Caco-2 (cell line): ENCODE results near the gene SLC35F1. TPM values are rescaled to one million over a fixed set of nuclear protein-coding genes. Genes with fewer than 3 reads are reported as not detected.

ENCODE experiments used
- BruUV-seq: library from RNA; stranded (reverse); fragments of 400-500 nt; replicated peaks from 2 replicates; lab custom pipeline; 2021; lab: Mats Ljungman, UMichigan
- CTCF ChIA-PET: fragments of 300-600 bp; sonication (Branson Sonifier 250); formaldehyde crosslinking; loops from one replicate; lab custom pipeline; 2022; ENCODE audit warnings: antibody characterized with exemption; lab: Charles Lee
- POLR2A ChIA-PET: fragments of 300-600 bp; sonication (Branson Sonifier 250); formaldehyde crosslinking; loops from one replicate; lab custom pipeline; 2022; ENCODE audit warnings: antibody characterized with exemption; lab: Charles Lee
- DNase-seq, 2 experiments: peaks; one replicate each; pipeline versions ENCODE4 v3.0.0 to v3.0.0-alpha.2; 2020 to 2022
- H3K27me3 ChIP-seq: replicated peaks from 2 replicates; pipeline ENCODE4 v1.6.0; 2011; ENCODE audit warnings: low read length; ENCODE audit not compliant: control insufficient read depth, insufficient read depth
- H3K36me3 ChIP-seq: 2 replicates; pipeline ENCODE4 v1.5.1; 2011; ENCODE audit warnings: low read length; ENCODE audit not compliant: control insufficient read depth, insufficient read depth
- H3K4me1 ChIP-seq: fragments of 250-450 bp; sonication (Bioruptor Pico); 2 replicates; pipeline ENCODE4 v1.5.1; 2020; ENCODE audit warnings: mild to moderate bottlenecking
- H3K4me3 ChIP-seq: 2 replicates; pipeline ENCODE4 v1.5.1; 2011; ENCODE audit warnings: low read depth, mild to moderate bottlenecking, control low read depth, low read length
- H3K9me3 ChIP-seq: fragments of 250-450 bp; sonication (Bioruptor Pico); 2 replicates; pipeline ENCODE4 v1.5.1; 2020; ENCODE audit warnings: mild to moderate bottlenecking, moderate library complexity
- H3K27ac Mint-ChIP-seq: one replicate; pipeline ENCODE4 v1.8.0; 2022; ENCODE audit warnings: mixed read lengths; ENCODE audit not compliant: unreplicated experiment
- H3K27me3 Mint-ChIP-seq: one replicate; pipeline ENCODE4 v1.8.0; 2022; ENCODE audit warnings: mixed read lengths; ENCODE audit not compliant: insufficient read depth, unreplicated experiment
- H3K36me3 Mint-ChIP-seq: one replicate; pipeline ENCODE4 v1.8.0; 2022; ENCODE audit warnings: mild to moderate bottlenecking, mixed read lengths; ENCODE audit not compliant: insufficient read depth, unreplicated experiment
- H3K4me1 Mint-ChIP-seq: one replicate; pipeline ENCODE4 v1.8.0; 2022; ENCODE audit warnings: low read depth, mixed read lengths; ENCODE audit not compliant: unreplicated experiment
- H3K4me3 Mint-ChIP-seq: one replicate; pipeline ENCODE4 v1.8.0; 2022; ENCODE audit warnings: mild to moderate bottlenecking, moderate library complexity, mixed read lengths; ENCODE audit not compliant: unreplicated experiment
- H3K9me3 Mint-ChIP-seq: one replicate; pipeline ENCODE4 v1.8.0; 2022; ENCODE audit warnings: mixed read lengths; ENCODE audit not compliant: unreplicated experiment
- intact Hi-C: fragments of 100-400 bp; cut with micrococcal nuclease; formaldehyde crosslinking; loops from one replicate; pipeline ENCODE4 v1.10.0; 2022; ENCODE audit not compliant: unreplicated experiment
- total RNA-seq: library from RNA; stranded (reverse); gene quantifications from 2 replicates; pipeline ENCODE4 v1.2.3, GENCODE V29; 2022
- TF ChIP-seq, protein P1 (sequence below), 2 experiments: fragments of 200-600 bp in 1 of 2; IDR thresholded peaks; 1 replicate in 1 of 2; 2 replicates in 1 of 2; pipeline versions ENCODE4 v1.5.1 to v1.8.0; 2011 to 2022; ENCODE audit warnings: antibody characterized with exemption in 1 of 2, control low read depth in 1 of 2, inconsistent platforms in 1 of 2, low read depth in 1 of 2, low read length in 1 of 2, mild to moderate bottlenecking in 1 of 2, moderate library complexity in 1 of 2; ENCODE audit not compliant: insufficient read depth in 1 of 2, severe bottlenecking in 1 of 2, unreplicated experiment in 1 of 2

Gene SLC35F1
- total RNA-seq, 1 experiment from 2014 or later, result not detected

GRCh38 chr6:117890172-117890571 lies 16.9 kb upstream of the SLC35F1 start:
- ChIA-PET POLR2A (no interaction called here), CTCF (no interaction called here)
- TF ChIP-seq, protein P1, sequence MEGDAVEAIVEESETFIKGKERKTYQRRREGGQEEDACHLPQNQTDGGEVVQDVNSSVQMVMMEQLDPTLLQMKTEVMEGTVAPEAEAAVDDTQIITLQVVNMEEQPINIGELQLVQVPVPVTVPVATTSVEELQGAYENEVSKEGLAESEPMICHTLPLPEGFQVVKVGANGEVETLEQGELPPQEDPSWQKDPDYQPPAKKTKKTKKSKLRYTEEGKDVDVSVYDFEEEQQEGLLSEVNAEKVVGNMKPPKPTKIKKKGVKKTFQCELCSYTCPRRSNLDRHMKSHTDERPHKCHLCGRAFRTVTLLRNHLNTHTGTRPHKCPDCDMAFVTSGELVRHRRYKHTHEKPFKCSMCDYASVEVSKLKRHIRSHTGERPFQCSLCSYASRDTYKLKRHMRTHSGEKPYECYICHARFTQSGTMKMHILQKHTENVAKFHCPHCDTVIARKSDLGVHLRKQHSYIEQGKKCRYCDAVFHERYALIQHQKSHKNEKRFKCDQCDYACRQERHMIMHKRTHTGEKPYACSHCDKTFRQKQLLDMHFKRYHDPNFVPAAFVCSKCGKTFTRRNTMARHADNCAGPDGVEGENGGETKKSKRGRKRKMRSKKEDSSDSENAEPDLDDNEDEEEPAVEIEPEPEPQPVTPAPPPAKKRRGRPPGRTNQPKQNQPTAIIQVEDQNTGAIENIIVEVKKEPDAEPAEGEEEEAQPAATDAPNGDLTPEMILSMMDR (IDR thresholded peaks at IDR 0.05; ENCODE audit: insufficient read depth in 1 of 2, low read depth in 1 of 2, low read length in 1 of 2, severe bottlenecking in 1 of 2, unreplicated experiment in 1 of 2), result no peak
- Mint-ChIP-seq H3K9me3 (no peaks in the 10 kb centered on the region), H3K36me3 (no peaks in the 10 kb centered on the region), H3K27ac (no peak overlapping the region), H3K27me3 (peaks cover 3% of the 10 kb centered on the region), H3K4me1 (no peaks in the 10 kb centered on the region), H3K4me3 (no peak overlapping the region)
- BruUV-seq, result no TSS peak
- intact Hi-C loops, result no loop called here
- Histone ChIP-seq H3K4me3 (no peak overlapping the region), H3K27me3 (no peaks in the 10 kb centered on the region), H3K4me1 (no peaks in the 10 kb centered on the region), H3K9me3 (no peaks in the 10 kb centered on the region), H3K36me3 (no peaks in the 10 kb centered on the region)
- no peak for DNase-seq

DNA sequence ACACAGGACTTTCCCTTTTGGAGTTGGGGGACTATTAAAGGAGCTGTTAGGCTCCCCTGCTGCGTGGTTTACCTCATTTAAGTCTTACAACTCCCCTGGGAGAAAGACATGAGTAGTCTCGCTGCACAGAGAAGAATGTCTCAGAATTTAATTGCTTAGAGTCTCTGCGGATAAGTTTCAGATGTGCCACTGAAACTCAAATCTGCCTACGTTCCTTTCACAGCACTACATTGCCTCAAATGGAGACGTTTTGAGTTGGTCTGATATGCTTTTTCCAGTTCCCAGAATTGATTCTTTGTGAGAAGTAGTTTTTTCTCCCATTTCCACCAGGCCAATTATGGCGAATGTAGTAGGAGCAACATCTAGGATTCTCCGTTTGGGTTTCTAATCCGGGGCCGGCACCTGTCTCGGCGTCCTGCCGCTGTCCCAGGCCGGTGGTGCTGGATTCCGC lies 532 bp upstream of the SLC35F1 start:
- peaks cover 2% of the 10 kb centered on the region for H3K27me3 Mint-ChIP-seq
- BruUV-seq, result no TSS peak
- intact Hi-C loops, result no loop called here
- no peaks in the 10 kb centered on the region for H3K36me3 ChIP-seq
- POLR2A ChIA-PET, result no interaction called here
- H3K9me3 ChIP-seq, result no peaks in the 10 kb centered on the region
- TF ChIP-seq, protein P1 (IDR thresholded peaks at IDR 0.05; ENCODE audit: insufficient read depth in 1 of 2, low read depth in 1 of 2, low read length in 1 of 2, severe bottlenecking in 1 of 2, unreplicated experiment in 1 of 2), result no peak
- no peaks in the 10 kb centered on the region for H3K4me1 ChIP-seq
- DNase-seq, result no peak
- no peaks in the 10 kb centered on the region for H3K27me3 ChIP-seq
- no peak overlapping the region for H3K27ac Mint-ChIP-seq
- CTCF ChIA-PET, result no interaction called here
- no peaks in the 10 kb centered on the region for H3K36me3 Mint-ChIP-seq
- no peaks in the 10 kb centered on the region for H3K9me3 Mint-ChIP-seq
- no peak overlapping the region for H3K4me3 Mint-ChIP-seq
- H3K4me1 Mint-ChIP-seq, result no peaks in the 10 kb centered on the region
- no peak overlapping the region for H3K4me3 ChIP-seq

GRCh38 chr6:117907601-117908245 lies 659 bp downstream of the SLC35F1 start:
- no peaks in the 10 kb centered on the region for H3K4me1 ChIP-seq
- intact Hi-C loops, result no loop called here
- ChIA-PET POLR2A (no interaction called here), CTCF (no interaction called here)
- no peak overlapping the region for H3K4me3 Mint-ChIP-seq
- H3K9me3 ChIP-seq, result no peaks in the 10 kb centered on the region
- no peaks in the 10 kb centered on the region for H3K27me3 ChIP-seq
- no peaks in the 10 kb centered on the region for H3K4me1 Mint-ChIP-seq
- no peaks in the 10 kb centered on the region for H3K36me3 ChIP-seq
- H3K27me3 Mint-ChIP-seq, result peaks cover 2% of the 10 kb centered on the region
- no TSS peak for BruUV-seq
- H3K4me3 ChIP-seq, result no peak overlapping the region
- no peak for DNase-seq
- no peak overlapping the region for H3K27ac Mint-ChIP-seq
- H3K9me3 Mint-ChIP-seq, result no peaks in the 10 kb centered on the region
- H3K36me3 Mint-ChIP-seq, result no peaks in the 10 kb centered on the region
- TF ChIP-seq, protein P1 (IDR thresholded peaks at IDR 0.05; ENCODE audit: insufficient read depth in 1 of 2, low read depth in 1 of 2, low read length in 1 of 2, severe bottlenecking in 1 of 2, unreplicated experiment in 1 of 2), result no peak
